Ishikawa (cell line): ENCODE data around the gene HNRNPU.

Experiments
- CEBPB ChIP-seq: IDR thresholded peaks from 2 replicates; pipeline ENCODE4 v1.6.1; 2012
- CREB1 ChIP-seq: IDR thresholded peaks from 2 replicates; pipeline ENCODE4 v1.6.1; 2012; ENCODE audit warnings: low read depth
- EGR1 ChIP-seq: IDR thresholded peaks from 2 replicates; pipeline ENCODE4 v1.6.1; 2012
- EP300 ChIP-seq: IDR thresholded peaks from 2 replicates; pipeline ENCODE4 v1.6.1; 2012; ENCODE audit warnings: borderline replicate concordance
- FOXM1 ChIP-seq: IDR thresholded peaks from 2 replicates; pipeline ENCODE4 v1.6.1; 2012; ENCODE audit warnings: low read depth, borderline replicate concordance
- NFIC ChIP-seq: IDR thresholded peaks from 2 replicates; pipeline ENCODE4 v1.6.1; 2012
- RAD21 ChIP-seq: IDR thresholded peaks from 2 replicates; pipeline ENCODE4 v1.6.1; 2012; ENCODE audit warnings: low read depth
- TAF1 ChIP-seq: IDR thresholded peaks from 2 replicates; pipeline ENCODE4 v1.6.1; 2012; ENCODE audit warnings: low read depth, mild to moderate bottlenecking
- TCF12 ChIP-seq: IDR thresholded peaks from 2 replicates; pipeline ENCODE4 v1.6.1; 2012; ENCODE audit warnings: low read depth
- TEAD4 ChIP-seq: IDR thresholded peaks from 2 replicates; pipeline ENCODE4 v1.6.1; 2012
- YY1 ChIP-seq: IDR thresholded peaks from 2 replicates; pipeline ENCODE4 v1.6.1; 2012; ENCODE audit warnings: low read depth
- ZBTB7A ChIP-seq: IDR thresholded peaks from 2 replicates; pipeline ENCODE4 v1.6.1; 2012; ENCODE audit warnings: low read depth
- TF ChIP-seq, protein P1 (sequence below): IDR thresholded peaks from 2 replicates; pipeline ENCODE4 v1.6.1; 2012
- TF ChIP-seq, protein P2 (sequence below): IDR thresholded peaks from 2 replicates; pipeline ENCODE4 v1.6.1; 2012
- TF ChIP-seq, protein P3 (sequence below): IDR thresholded peaks from 2 replicates; pipeline ENCODE4 v1.6.1; 2012; ENCODE audit warnings: low read depth, mild to moderate bottlenecking

HNRNPU gene

DNA sequence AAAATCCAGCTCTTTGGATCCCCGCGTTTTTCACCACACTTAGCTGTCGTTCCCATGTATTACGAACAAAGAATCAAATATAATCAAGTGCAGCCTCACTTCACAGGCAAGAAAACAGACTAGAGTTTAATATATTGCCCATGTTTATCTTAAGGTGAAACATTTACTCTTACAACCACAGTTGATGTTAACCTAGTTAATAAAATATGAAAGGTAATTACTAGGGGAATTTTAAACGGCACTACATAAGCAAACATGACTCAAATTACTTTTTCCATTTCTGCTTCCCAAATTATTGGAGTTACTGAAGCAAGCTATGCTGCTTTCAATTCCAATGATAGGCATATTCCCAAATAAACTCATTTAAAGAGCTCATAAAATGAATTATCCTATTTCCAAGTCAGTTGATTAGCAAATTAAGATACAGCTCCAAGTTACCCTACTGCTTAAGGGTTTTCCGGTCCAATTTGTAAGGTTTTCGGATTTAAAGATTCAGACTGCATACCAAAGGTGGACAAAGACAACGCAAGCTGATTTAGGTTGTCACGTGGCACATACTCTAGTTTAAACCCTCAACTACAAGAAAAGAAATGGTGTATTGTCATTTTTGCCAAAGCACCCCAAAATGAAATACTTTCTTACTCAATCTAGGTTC, 22.9 kb downstream of the HNRNPU start:
- no peak for TF ChIP-seq CREB1
- no peak for TF ChIP-seq CEBPB
- no peak for TF ChIP-seq TCF12
- no peak for TF ChIP-seq RAD21
- TF ChIP-seq, protein P1, sequence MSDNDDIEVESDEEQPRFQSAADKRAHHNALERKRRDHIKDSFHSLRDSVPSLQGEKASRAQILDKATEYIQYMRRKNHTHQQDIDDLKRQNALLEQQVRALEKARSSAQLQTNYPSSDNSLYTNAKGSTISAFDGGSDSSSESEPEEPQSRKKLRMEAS, result no peak
- no peak for TF ChIP-seq TEAD4
- TF ChIP-seq EGR1, result no peak
- no peak for TF ChIP-seq EP300
- TF ChIP-seq, protein P2, sequence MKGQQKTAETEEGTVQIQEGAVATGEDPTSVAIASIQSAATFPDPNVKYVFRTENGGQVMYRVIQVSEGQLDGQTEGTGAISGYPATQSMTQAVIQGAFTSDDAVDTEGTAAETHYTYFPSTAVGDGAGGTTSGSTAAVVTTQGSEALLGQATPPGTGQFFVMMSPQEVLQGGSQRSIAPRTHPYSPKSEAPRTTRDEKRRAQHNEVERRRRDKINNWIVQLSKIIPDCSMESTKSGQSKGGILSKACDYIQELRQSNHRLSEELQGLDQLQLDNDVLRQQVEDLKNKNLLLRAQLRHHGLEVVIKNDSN, result no peak
- no peak for TF ChIP-seq TAF1
- TF ChIP-seq ZBTB7A, result no peak
- TF ChIP-seq NFIC, result no peak
- TF ChIP-seq, protein P3, sequence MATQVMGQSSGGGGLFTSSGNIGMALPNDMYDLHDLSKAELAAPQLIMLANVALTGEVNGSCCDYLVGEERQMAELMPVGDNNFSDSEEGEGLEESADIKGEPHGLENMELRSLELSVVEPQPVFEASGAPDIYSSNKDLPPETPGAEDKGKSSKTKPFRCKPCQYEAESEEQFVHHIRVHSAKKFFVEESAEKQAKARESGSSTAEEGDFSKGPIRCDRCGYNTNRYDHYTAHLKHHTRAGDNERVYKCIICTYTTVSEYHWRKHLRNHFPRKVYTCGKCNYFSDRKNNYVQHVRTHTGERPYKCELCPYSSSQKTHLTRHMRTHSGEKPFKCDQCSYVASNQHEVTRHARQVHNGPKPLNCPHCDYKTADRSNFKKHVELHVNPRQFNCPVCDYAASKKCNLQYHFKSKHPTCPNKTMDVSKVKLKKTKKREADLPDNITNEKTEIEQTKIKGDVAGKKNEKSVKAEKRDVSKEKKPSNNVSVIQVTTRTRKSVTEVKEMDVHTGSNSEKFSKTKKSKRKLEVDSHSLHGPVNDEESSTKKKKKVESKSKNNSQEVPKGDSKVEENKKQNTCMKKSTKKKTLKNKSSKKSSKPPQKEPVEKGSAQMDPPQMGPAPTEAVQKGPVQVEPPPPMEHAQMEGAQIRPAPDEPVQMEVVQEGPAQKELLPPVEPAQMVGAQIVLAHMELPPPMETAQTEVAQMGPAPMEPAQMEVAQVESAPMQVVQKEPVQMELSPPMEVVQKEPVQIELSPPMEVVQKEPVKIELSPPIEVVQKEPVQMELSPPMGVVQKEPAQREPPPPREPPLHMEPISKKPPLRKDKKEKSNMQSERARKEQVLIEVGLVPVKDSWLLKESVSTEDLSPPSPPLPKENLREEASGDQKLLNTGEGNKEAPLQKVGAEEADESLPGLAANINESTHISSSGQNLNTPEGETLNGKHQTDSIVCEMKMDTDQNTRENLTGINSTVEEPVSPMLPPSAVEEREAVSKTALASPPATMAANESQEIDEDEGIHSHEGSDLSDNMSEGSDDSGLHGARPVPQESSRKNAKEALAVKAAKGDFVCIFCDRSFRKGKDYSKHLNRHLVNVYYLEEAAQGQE, result no peak

DNA sequence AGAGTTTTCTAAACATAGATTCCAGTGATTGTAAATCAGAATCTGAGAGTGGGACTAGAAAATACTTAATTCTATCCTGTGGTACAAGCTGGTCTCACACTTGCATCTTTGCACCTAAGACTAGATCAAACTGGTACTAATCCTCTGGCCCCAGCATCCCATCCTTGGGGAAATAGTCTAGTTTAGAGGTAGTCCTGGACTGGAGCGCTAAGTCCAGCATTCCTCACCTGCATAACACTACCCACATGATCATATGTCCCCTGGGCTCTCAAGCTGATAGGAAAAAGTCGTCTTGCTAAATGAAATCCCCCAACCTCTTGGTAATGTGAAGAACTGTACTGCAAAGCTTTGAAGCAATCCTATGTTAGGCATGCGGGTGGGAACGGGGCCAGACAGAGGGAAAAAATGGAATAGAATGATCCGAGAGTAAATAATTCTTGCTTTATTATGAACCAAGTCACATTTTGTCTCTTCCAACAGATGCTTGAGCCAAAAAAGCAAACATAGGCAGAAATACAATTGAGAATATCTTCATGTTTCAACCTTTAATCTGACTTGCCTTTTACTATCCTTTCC, 24.0 kb downstream of the HNRNPU start:
- TF ChIP-seq EGR1 (no peak), YY1 (no peak), NFIC (no peak), TEAD4 (no peak), FOXM1 (no peak), CEBPB (no peak), ZBTB7A (no peak), EP300 (no peak), TAF1 (no peak), TCF12 (no peak)
- TF ChIP-seq, protein P2, result no peak
- TF ChIP-seq, protein P3, result no peak
- TF ChIP-seq, protein P1, result no peak

DNA sequence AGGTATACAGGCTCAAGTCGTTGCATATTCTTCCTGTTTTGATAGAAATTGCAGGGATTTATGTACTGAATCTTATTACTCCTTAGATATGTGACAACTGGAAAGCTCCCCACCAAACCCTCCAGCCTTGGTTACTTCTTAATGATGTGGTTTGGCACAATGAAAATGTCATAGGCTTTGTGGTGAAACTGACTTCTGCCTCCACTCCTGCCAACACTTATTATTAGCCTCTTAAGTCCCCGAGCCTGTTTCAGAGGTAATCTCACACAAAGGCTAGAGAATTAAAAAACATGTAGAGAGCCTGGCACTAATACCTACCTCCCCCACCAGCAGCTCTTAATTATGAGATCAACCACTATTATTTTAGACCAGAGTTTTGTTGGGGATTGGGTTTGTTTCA, 24.7 kb downstream of the HNRNPU start:
- TF ChIP-seq TEAD4, result no peak
- TF ChIP-seq, protein P1, result no peak
- no peak for TF ChIP-seq NFIC
- no peak for TF ChIP-seq CEBPB
- TF ChIP-seq YY1, result no peak
- TF ChIP-seq RAD21, result no peak
- no peak for TF ChIP-seq TAF1
- no peak for TF ChIP-seq CREB1
- no peak for TF ChIP-seq EP300
- TF ChIP-seq ZBTB7A, result no peak
- TF ChIP-seq, protein P2, result no peak

DNA sequence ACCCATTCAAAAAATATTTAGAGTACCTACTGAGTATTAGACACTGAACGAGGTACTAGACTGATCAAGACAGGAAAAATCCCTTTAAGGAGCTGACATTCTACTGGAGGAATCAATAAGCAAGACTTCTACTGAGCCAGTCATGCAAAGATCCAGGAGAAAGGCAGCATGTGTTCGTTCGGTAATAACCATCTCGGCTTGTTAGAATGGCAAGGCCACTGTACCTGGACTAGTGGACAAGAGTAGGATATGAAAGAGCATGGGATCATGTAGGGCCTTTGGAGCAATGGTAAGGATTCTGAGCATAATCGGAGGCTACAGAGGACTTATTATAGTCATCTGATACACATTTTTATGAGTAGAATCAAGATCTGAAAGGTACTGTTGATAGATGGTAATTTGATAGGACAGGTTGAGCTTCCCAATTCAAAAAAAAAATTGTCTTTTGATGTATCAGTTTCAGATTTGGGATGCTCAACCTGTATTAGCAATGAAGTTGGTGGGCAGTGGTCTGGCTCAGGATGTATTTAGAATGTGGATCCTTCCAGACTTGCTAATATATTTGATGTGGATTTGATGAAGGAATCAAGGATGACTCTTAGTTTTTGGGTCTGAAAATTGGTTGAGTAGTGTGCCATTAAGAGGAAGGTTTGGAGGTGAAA, 26.6 kb downstream of the HNRNPU start:
- no peak for TF ChIP-seq YY1
- TF ChIP-seq RAD21, result no peak

DNA sequence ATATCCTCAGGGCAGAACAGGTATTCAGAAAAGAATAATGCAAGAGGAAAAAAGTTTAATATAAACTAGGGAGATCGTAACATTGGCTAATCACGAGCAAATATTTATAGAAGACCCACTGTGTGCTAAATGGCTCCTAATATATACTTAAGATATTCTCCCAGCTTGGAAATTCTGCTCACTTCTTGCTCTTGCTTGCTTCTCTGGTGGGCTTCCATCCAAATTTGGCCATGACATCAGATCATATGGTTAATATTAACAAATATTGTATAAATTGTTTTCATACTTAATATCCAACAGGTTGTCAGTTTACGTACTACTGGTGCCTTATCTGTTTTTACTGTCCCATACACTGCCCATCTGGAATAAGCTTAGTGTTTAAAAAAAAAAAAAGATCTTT, 27.8 kb downstream of the HNRNPU start:
- TF ChIP-seq TCF12, result no peak
- TF ChIP-seq, protein P1, result no peak
- no peak for TF ChIP-seq TAF1
- no peak for TF ChIP-seq RAD21
- no peak for TF ChIP-seq YY1
- TF ChIP-seq CREB1, result no peak
- TF ChIP-seq ZBTB7A, result no peak
- no peak for TF ChIP-seq NFIC
- no peak for TF ChIP-seq CEBPB
- no peak for TF ChIP-seq EP300
- no peak for TF ChIP-seq EGR1
- TF ChIP-seq FOXM1, result no peak
- TF ChIP-seq, protein P2, result no peak
- TF ChIP-seq, protein P3, result no peak
- no peak for TF ChIP-seq TEAD4
